CD1c-positive myeloid dendritic cell (primary cell): Measurements from ENCODE around the gene EVC2.

Experiments used
- DNase-seq: peaks from one replicate; pipeline ENCODE4 v3.0.0-alpha.2; 2016; ENCODE audit errors: extremely low spot score

EVC2 gene

DNA sequence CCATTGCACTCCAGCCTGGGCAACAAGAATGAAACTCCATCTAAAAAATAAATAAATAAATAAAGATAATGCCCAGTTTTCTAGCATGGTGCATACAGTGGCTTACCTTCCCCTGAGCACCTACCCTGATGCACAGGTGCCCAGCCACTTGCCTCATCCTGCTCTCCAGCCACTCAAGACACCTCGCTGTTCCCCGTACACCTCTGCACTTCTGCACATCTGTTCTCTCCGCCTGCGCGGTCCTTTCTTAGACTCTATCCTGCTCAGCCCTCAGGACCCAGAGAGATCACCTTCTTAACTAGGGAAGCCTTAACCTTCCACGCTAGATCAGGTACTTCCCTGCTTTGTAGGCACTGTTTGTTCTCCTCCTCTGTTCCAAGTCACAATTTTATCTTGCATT lies 5.5 kb upstream of the EVC2 start:
- DNase-seq: no peak

DNA sequence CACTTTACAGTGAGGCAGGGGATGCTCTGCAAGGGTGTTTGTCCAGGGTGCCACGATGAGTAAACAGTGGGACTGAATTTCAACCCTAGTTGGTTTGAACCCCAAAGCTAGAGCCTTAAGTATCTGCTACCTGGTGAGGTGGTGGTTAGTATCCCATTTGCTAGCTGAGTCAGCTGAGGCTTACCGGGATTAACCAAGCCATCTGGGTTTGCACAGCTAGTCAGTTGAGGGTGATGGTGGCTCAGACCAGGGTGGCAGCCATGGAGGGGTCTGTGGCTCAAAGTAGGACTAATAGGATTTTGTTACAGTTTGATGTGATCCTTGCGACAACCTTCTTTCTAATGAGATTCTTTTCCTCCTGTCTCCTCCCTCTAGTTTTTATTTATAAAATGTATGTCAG lies 4.6 kb upstream of the EVC2 start:
- no peak for DNase-seq

DNA sequence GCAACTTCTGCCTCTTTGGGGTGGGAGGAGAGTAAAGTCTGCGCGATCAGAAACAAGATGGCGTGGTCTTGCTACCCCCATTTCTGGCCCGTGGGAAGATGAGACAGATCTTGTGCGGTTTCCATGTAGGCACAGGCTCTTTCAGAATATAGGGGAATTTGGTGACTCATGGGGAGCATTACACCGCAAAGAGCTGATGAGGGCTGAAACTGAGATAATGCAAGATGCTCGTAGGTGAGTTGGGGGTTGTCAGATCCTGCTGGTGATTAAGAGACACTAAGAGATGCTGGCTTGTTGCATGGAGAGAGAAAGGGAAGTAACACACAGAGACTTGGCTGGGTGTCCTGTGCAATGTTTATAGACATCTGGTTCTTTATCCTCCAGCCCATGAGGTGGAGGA lies 4.2 kb upstream of the EVC2 start:
- DNase-seq: no peak

- DNase-seq: peak; percentile 30
These were observed 3.3 kb upstream of the EVC2 start for GRCh38 chr4:5711479-5712184.

GRCh38 chr4:5710961-5711478 lies 2.7 kb upstream of the EVC2 start, which contains the start of gene EVC:
Gene EVC, plus strand, starts transcription at chr4:5711201. Its CDS starts 180 bp downstream, at chr4:5711381.
- peak; percentile 6 for DNase-seq

DNA sequence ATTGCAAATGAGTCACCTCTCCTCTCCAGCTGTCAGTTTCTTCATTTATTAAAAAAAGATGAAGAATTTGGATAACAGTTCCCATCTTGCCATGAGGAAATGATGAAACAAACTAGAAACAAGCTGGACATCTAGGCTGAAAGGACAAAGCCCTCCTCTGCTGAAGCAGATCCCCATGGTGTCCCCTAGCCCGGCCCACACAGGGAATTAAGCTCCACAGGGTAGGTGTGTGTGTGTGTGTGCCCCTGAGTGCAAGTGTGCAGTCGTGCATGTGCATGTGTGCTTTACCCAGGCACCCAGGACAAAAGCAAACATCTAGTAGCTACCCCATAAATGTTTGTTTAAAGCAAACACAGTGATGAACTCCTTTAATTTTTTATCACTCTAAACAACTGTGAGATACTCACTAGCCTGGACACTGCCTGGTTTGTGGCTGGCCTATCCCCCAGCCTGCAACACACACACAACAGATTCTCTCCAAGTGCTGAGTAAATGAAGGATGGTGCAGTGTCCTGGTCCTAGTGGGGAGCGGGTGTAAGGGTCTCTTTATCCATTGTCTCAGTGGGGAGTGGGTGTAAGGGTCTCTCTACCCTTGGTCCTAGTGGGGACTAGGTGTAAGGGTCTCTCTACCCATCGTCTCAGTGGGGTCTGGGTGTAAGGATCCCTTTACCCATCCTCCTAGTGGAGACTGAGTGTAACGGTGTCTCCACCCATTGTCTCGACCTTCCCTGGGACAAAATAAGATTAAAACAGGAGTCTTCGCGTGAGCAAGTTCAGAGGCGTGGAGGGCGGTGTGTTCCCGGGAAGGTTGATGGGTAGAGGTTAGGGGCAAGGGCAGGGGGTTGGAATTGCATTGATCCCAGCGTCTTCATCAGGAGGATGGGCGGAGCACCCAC lies 2.0 kb upstream of the EVC2 start:
- no peak for DNase-seq

- no peak for DNase-seq
These were observed 832 bp upstream of the EVC2 start for GRCh38 chr4:5709207-5709575.

- DNase-seq: no peak
These were observed 446 bp downstream of the EVC2 start for GRCh38 chr4:5707778-5708448.

DNA sequence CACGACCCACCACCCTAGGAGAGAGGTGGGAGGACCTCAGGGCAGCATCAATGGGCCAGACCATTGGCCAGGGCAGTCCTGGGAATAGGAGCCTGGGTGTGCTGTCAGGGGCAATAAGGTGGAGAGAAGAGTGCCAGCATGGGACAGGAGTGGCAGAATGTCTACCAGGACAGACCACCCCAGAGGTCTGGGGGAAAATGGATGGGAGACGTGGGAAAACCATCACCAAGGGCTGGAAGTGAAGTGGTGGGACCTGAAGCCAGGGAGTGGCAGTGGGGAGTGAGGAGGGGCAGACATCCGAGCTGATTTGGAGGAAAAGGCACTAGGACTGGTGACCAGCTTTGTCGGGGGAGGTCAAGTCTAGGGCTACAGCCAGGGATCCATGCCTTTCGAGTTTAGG lies 993 bp downstream of the EVC2 start:
- DNase-seq: no peak

GRCh38 chr4:5706486-5707290 lies 1.7 kb downstream of the EVC2 start:
- DNase-seq: no peak

DNA sequence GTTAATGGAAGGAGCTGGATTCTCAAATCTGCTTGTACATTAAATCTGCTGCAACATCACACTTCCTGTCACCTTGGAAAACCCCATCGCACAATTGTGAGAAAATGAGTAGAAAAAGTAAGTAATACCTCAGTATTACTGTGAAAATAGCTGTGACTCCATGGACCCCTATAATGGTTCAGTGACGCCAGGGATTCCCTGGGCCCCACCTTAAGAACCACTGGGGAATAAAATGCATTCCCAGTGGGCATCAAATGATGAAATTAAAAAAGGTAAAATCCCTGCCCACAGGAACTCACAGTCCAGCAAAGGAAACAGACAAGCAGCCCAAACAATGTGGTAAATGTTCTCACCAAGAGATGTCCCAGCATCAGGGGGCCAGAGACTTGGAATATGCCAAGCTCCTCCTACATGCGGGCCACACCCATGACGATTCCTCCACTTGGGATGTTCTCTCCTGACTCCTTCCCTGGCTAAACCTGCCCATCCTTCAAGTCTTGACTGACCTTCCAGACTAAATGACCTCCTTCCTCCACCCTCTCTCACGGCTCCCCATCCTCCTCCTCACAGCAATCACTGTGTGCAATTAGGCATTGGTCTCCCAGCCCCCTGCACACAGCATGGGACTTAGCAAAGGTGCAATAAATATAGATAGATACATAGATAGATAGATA lies 2.6 kb downstream of the EVC2 start:
- DNase-seq: no peak

GRCh38 chr4:5704276-5704675 lies 4.1 kb downstream of the EVC2 start:
- no peak for DNase-seq

DNA sequence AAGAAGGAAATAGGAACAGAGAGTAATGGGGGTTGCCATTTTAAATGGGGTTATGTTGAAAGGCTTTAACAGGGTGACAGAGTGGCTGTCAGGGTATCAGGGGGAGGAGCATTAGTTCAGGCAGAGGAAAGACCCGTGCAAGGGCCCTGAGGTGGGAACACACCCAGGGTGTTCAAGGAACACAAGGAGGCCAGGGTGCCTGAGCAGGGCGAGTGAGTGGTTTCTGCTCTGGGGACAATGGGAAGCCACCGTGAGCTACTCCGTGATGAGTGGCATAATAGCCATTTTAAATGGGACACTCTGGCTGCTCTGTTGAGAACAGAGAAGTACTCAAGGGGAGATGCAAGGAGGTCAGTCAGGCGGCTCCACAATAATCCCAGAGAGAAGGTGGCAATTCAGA lies 4.5 kb downstream of the EVC2 start:
- no peak for DNase-seq

DNA sequence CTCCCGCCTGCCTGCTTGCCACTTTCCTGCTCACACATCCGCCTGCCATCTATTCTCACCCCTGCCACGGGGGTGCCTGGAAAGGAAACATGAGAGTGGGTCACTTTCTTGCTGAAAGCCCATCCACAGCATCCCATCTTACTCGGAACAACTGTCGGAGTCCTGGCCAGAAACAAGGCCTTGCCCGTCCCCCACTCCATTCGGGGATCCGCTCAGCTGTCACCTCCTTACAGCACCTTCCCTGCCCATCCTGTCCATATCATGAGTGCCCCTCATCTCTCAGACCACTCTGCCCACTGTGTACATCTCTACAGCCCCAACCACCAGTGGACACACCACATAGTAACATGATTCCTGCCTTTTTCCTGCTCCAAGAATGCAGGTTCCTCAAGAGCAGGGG lies 6.4 kb downstream of the EVC2 start:
- DNase-seq: no peak

DNA sequence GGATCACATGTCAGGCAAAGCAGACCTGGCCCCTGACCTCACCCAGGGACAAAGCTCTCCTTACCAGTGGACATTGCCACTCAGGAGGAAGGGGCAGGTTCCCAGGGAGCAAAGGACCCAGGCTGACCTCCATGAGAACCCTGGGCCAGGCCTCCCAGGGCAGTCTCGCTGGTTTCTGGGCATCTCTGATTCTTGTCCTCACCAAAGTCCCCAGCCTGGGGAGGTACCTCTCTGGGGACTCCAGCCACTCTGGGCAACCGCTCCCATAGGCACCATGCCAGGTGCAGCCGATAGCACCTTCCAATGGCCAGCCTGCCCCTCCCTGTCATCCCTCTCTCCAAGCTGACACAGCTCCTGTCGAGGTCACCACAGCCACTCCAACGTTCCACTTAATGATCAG lies 7.9 kb downstream of the EVC2 start:
- no peak for DNase-seq

GRCh38 chr4:5696341-5696740 lies 12.0 kb downstream of the EVC2 start:
- no peak for DNase-seq

DNA sequence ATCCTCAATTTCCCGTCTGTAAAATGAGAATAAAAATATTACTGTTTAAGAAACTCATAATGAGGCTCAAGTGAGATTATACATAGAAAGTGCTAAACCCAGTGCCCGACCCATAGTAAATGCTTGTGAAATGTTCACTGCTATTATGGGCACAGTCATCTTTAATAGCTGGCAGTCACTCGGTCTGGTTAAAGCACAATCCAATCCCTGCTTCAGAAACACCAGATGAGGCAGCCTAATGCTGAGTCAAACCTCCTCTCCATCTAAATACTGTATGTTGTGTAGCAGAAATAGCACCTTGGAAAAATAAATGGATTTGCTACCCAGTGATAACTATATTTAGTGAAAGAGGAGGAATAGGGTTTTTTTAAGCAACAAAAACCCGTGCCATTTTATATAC lies 14.5 kb downstream of the EVC2 start:
- DNase-seq: no peak

GRCh38 chr4:5691491-5692132 lies 16.7 kb downstream of the EVC2 start:
- DNase-seq: no peak

GRCh38 chr4:5689065-5689464 lies 19.3 kb downstream of the EVC2 start:
- no peak for DNase-seq

GRCh38 chr4:5686338-5686737 lies 22.0 kb downstream of the EVC2 start:
- no peak for DNase-seq

GRCh38 chr4:5685296-5685695 lies 23.1 kb downstream of the EVC2 start:
- no peak for DNase-seq
